Activated CD4-positive, alpha-beta T cell treated with anti-CD3 and anti-CD28 coated beads for 36 hours (primary cell): Measurements from ENCODE around the gene SHCBP1L. TPM values are rescaled to one million over a fixed set of nuclear protein-coding genes. Genes with fewer than 3 reads are reported as not detected.
A peak's percentile ranks its signal among the peaks of the same experiment; 100 is the strongest.

Experiments
- ATAC-seq: fragments of 200-7000 bp; cut with Tn5 transposase; one replicate; pipeline ENCODE4 v1.10.0; 2021; ENCODE audit warnings: mild to moderate bottlenecking, moderate library complexity
- CTCF ChIA-PET: fragments of 350-600 bp; sonication (Branson Sonifier 250); formaldehyde crosslinking; loops from one replicate; lab custom pipeline; 2021; ENCODE audit warnings: antibody characterized with exemption; lab: Charles Lee
- POLR2A ChIA-PET: fragments of 350-600 bp; sonication (Branson Sonifier 250); formaldehyde crosslinking; loops from one replicate; lab custom pipeline; 2021; ENCODE audit warnings: antibody characterized with exemption, inconsistent platforms; lab: Charles Lee
- DNase-seq: peaks from one replicate; pipeline ENCODE4 v3.0.0-alpha.2; 2020
- H3K27ac Mint-ChIP-seq: one replicate; pipeline ENCODE4 v1.8.0; 2021; ENCODE audit warnings: mixed read lengths
- H3K27me3 Mint-ChIP-seq: one replicate; pipeline ENCODE4 v1.8.0; 2021; ENCODE audit warnings: mixed read lengths
- H3K36me3 Mint-ChIP-seq: one replicate; pipeline ENCODE4 v1.8.0; 2021; ENCODE audit warnings: low read depth, mixed read lengths
- H3K4me1 Mint-ChIP-seq: one replicate; pipeline ENCODE4 v1.8.0; 2021; ENCODE audit warnings: mixed read lengths
- H3K4me3 Mint-ChIP-seq: one replicate; pipeline ENCODE4 v1.8.0; 2021; ENCODE audit warnings: mild to moderate bottlenecking, moderate library complexity, mixed read lengths
- H3K9me3 Mint-ChIP-seq: one replicate; pipeline ENCODE4 v1.8.0; 2021; ENCODE audit warnings: low read depth, mixed read lengths
- intact Hi-C, 2 experiments: fragments of 100-400 bp; cut with DNase I in 1 of 2; cut with micrococcal nuclease in 1 of 2; formaldehyde crosslinking; loops; one replicate each; pipeline versions ENCODE4 v1.14.2 to v1.15.1; 2022 to 2024; cut with DNase I, micrococcal nuclease
- total RNA-seq, 2 experiments: library from RNA; stranded (reverse); gene quantifications; one replicate each; pipeline ENCODE4 v1.2.3, GENCODE V29; 2021

The SHCBP1L gene
- total RNA-seq, 2 experiments from 2014 or later, result not detected

GRCh38 chr1:182862827-182863226 lies 90.1 kb downstream of the SHCBP1L start:
- H3K27me3 Mint-ChIP-seq, result no peaks in the 10 kb centered on the region
- DNase-seq (no peak), ATAC-seq (no peak)
- no peak overlapping the region for H3K4me3 Mint-ChIP-seq
- peaks cover 81% of the 10 kb centered on the region for H3K36me3 Mint-ChIP-seq
- CTCF ChIA-PET, result no interaction called here
- intact Hi-C loops, result loop anchor here in 1 of 2 experiments (1.0 to 2.0 kb wide), 2 partner anchors 12 to 18 kb away; no protein-coding TSS in a partner anchor
- peak overlapping the region; percentile 77 for H3K27ac Mint-ChIP-seq
- POLR2A ChIA-PET, result no interaction called here
- peaks cover 50% of the 10 kb centered on the region for H3K4me1 Mint-ChIP-seq
- no peaks in the 10 kb centered on the region for H3K9me3 Mint-ChIP-seq

GRCh38 chr1:182861994-182862393 lies 91.0 kb downstream of the SHCBP1L start:
- H3K27me3 Mint-ChIP-seq, result no peaks in the 10 kb centered on the region
- no peak for DNase-seq
- peak; percentile 83 for ATAC-seq
- intact Hi-C loops, result loop anchor here in 1 of 2 experiments (1.0 to 2.0 kb wide), 2 partner anchors 11 to 17 kb away; no protein-coding TSS in a partner anchor
- no peak overlapping the region for H3K4me3 Mint-ChIP-seq
- H3K36me3 Mint-ChIP-seq, result peaks cover 75% of the 10 kb centered on the region
- H3K9me3 Mint-ChIP-seq, result no peaks in the 10 kb centered on the region
- CTCF ChIA-PET, result no interaction called here
- peak overlapping the region; percentile 77 for H3K27ac Mint-ChIP-seq
- POLR2A ChIA-PET, result interaction anchor here (1.0 kb wide), 1 partner anchor 18 kb away, joined by 3 read pairs; no protein-coding TSS in a partner anchor
- H3K4me1 Mint-ChIP-seq, result peaks cover 50% of the 10 kb centered on the region

GRCh38 chr1:182860658-182861057 lies 92.3 kb downstream of the SHCBP1L start:
- Mint-ChIP-seq H3K36me3 (peaks cover 68% of the 10 kb centered on the region), H3K9me3 (no peaks in the 10 kb centered on the region), H3K27ac (no peak overlapping the region), H3K4me3 (no peak overlapping the region), H3K27me3 (no peaks in the 10 kb centered on the region), H3K4me1 (peaks cover 46% of the 10 kb centered on the region)
- DNase-seq (no peak), ATAC-seq (no peak)
- ChIA-PET CTCF (interaction anchor here (1.9 kb wide), 1 partner anchor 9 kb away, joined by 4 read pairs; no protein-coding TSS in a partner anchor), POLR2A (interaction anchor here (0.8 kb wide), 1 partner anchor 16 kb away, joined by 3 read pairs; no protein-coding TSS in a partner anchor)
- intact Hi-C loops, result no loop called here

- no peak overlapping the region for H3K27ac Mint-ChIP-seq
- no peaks in the 10 kb centered on the region for H3K9me3 Mint-ChIP-seq
- DNase-seq, result no peak
- peaks cover 71% of the 10 kb centered on the region for H3K36me3 Mint-ChIP-seq
- POLR2A ChIA-PET, result interaction anchor here (0.6 kb wide), 1 partner anchor 240 kb away, joined by 8 read pairs; no protein-coding TSS in a partner anchor
- CTCF ChIA-PET, result interaction anchor here (0.7 kb wide), 1 partner anchor 131 kb away, joined by 3 read pairs; no protein-coding TSS in a partner anchor
- no peak overlapping the region for H3K4me3 Mint-ChIP-seq
- H3K4me1 Mint-ChIP-seq, result peaks cover 24% of the 10 kb centered on the region
- intact Hi-C loops, result no loop called here
- no peak for ATAC-seq
- no peaks in the 10 kb centered on the region for H3K27me3 Mint-ChIP-seq
Measured at GRCh38 chr1:182857212-182857611, 95.8 kb downstream of the SHCBP1L start.

- Mint-ChIP-seq H3K36me3 (peaks cover 68% of the 10 kb centered on the region), H3K9me3 (no peaks in the 10 kb centered on the region), H3K4me1 (peaks cover 22% of the 10 kb centered on the region), H3K4me3 (no peak overlapping the region), H3K27ac (no peak overlapping the region), H3K27me3 (no peaks in the 10 kb centered on the region)
- no peak for DNase-seq
- POLR2A ChIA-PET, result no interaction called here
- ATAC-seq, result no peak
- intact Hi-C loops, result no loop called here
- CTCF ChIA-PET, result no interaction called here
Measured at GRCh38 chr1:182855911-182856310, 97.1 kb downstream of the SHCBP1L start.

GRCh38 chr1:182851825-182852224 lies 101.1 kb downstream of the SHCBP1L start:
- intact Hi-C loops, result loop anchor here in 1 of 2 experiments (1.0 kb wide), 1 partner anchor 10 kb away; no protein-coding TSS in a partner anchor
- Mint-ChIP-seq H3K27ac (peak overlapping the region; percentile 47), H3K27me3 (no peaks in the 10 kb centered on the region), H3K4me3 (no peak overlapping the region), H3K9me3 (no peaks in the 10 kb centered on the region), H3K36me3 (peaks cover 78% of the 10 kb centered on the region), H3K4me1 (peaks cover 43% of the 10 kb centered on the region)
- CTCF ChIA-PET, result interaction anchor here (1.7 kb wide), 1 partner anchor 9 kb away, joined by 4 read pairs; no protein-coding TSS in a partner anchor
- DNase-seq, result no peak
- peak; percentile 65 for ATAC-seq
- POLR2A ChIA-PET, result no interaction called here

GRCh38 chr1:182850319-182850718 lies 102.6 kb downstream of the SHCBP1L start:
- DNase-seq (no peak), ATAC-seq (no peak)
- Mint-ChIP-seq H3K4me1 (peaks cover 57% of the 10 kb centered on the region), H3K36me3 (peaks cover 81% of the 10 kb centered on the region), H3K27me3 (no peaks in the 10 kb centered on the region), H3K27ac (peak overlapping the region; percentile 37), H3K4me3 (no peak overlapping the region), H3K9me3 (no peaks in the 10 kb centered on the region)
- ChIA-PET POLR2A (no interaction called here), CTCF (interaction anchor here (0.5 to 1.7 kb wide), 2 partner anchors 11 to 15 kb away, joined by 3 to 4 read pairs; no protein-coding TSS in a partner anchor)
- intact Hi-C loops, result no loop called here

Other genes starting within 250 kb of the SHCBP1L start
- 1 to 10 TPM; 4.0 to 5.6 TPM for gene NPL, start 163.4 kb downstream of the SHCBP1L start, total RNA-seq
- gene DHX9, start 113.8 kb downstream of the SHCBP1L start, total RNA-seq, result 100 to 1,000 TPM; 244 to 255 TPM
- under 1 TPM; 0.25 to 0.46 TPM for gene LAMC1, start 70.3 kb upstream of the SHCBP1L start, total RNA-seq
- under 1 TPM; 0.21 to 0.91 TPM for gene LAMC2, start 233.1 kb upstream of the SHCBP1L start, total RNA-seq